ENCODE measurements around the gene FDPS.
"Not testable (repeated sequence)": the region's sequence is repeated elsewhere in the genome, so short reads cannot be mapped to it uniquely, and the experiment has no call there.

The FDPS gene

DNA sequence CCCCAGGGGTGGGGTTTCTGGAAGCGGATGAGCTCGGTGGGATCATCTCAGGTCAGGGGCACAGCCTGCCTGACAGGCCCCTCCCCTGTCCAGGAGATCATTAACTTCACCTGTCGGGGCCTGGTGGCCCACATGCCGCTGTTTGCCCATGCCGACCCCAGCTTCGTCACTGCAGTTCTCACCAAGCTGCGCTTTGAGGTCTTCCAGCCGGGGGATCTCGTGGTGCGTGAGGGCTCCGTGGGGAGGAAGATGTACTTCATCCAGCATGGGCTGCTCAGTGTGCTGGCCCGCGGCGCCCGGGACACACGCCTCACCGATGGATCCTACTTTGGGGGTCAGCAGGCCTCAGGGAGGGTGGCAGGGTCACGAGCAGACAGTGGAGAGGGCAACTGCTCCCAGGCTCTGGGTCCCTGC is 23.0 kb upstream of the FDPS start:
- no peak for DNase-seq (ENCODE audit: low read depth in 2 of 2, low spot score in 1 of 2)

DNA sequence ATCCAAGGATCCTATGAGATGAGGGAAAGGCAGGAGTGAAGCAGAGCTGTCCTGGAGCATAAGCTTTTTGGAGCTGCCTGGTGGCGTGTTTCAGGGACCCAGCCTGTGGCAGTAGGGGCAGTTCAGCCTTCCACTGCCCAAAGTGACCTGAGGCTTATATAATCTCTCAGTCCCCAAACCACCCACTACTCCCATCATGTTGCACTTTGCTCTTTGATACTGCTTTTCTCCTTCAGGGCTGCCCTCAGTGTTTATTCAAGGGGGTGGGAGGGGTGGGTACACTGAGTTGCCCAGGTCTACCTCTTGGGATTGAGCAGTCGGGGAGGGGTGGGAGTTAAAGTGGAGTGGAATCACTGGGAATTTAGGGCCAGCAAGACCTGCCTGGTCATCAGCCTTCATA is 22.1 kb upstream of the FDPS start:
- DNase-seq (ENCODE audit: low read depth in 2 of 2, low spot score in 1 of 2) = no peak

DNA sequence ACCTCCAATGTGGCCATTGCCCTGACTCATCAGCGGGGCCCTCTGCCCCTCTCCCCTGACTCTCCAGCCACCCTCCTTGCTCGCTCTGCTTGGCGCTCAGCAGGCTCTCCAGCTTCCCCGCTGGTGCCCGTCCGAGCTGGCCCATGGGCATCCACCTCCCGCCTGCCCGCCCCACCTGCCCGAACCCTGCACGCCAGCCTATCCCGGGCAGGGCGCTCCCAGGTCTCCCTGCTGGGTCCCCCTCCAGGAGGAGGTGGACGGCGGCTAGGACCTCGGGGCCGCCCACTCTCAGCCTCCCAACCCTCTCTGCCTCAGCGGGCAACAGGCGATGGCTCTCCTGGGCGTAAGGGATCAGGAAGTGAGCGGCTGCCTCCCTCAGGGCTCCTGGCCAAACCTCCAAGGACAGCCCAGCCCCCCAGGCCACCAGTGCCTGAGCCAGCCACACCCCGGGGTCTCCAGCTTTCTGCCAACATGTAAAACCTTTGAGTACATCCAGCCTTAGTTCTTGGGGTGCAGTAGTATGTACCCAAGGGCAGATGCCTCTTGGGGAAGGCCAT is 20.6 kb upstream of the FDPS start:
- DNase-seq (ENCODE audit: low read depth in 2 of 2, low spot score in 1 of 2) = no peak

DNA sequence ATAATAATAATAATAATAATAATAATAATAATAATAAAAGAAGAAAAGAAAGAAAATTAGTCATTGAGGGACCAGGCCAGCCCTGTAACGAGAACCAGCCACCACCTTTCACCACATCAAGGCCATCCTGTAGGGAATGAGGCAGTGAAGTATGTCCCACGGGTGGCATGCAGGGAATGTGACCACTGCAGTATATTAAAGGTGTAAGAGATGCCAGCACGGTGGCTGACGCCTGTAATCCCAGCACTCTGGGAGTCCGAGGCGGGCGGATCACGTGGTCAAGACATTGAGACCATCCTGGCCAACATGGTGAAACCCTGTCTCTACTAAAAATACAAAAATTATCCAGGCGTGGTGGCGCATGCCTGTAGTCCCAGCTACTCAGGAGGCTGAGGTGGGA is 17.7 kb upstream of the FDPS start:
- not testable (repeated sequence) for DNase-seq (ENCODE audit: low read depth in 2 of 2, low spot score in 1 of 2)

GRCh38 chr1:155293086-155293749 is 15.4 kb upstream of the FDPS start:
- no peak for DNase-seq (ENCODE audit: low read depth in 2 of 2, low spot score in 1 of 2)

DNA sequence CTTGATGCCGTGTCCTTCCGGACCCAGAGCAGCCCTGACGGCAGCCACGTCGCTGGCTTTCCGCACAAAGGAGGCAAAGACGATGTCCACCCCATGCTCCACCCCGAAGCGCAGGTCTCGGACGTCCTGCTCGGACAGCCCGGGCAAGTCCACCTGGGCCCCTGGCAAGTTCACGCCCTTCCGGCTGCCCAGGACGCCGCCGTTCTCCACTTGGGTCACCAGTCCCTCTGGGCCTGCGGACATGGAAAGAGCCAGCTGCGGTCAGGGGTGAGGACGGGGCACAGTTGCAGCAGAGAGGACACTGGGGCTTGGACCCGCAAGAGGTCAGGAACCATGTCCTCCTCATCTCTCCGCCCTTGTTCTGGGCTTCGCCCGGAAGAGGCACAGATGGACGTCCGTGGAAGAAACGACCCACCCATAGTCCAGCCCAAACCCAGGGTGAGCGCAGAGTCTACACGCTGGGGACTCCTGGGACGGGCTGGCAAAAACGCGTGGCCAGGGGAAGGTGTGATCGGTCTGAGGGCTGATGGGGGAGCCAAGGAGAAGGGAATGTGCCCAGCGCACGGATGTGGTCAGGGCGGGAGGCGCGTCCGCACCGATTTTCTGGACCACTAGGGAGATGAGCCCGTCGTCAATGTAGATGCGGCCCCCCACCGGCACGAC is 14.0 kb upstream of the FDPS start:
- no peak for DNase-seq (ENCODE audit: low read depth in 2 of 2, low spot score in 1 of 2)

- no peak for DNase-seq (ENCODE audit: low read depth in 2 of 2, low spot score in 1 of 2)
These were observed 13.3 kb upstream of the FDPS start for GRCh38 chr1:155295183-155295941.

DNA sequence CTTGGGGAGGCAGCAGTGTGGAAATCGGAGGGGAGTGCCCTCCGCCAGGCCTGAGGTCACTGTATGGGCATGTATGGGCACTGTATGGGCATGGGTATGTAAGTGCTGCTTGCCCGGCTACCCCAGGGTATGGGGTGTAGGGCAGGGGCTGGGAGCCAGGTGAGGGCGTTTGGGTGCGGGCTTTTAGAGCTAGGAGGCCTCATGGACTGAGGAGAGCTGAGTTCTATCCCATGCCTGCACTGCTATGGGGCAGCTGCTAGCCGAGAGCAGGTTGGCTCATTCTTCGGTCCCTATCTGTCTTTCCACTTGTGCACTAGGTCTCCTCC is 12.8 kb upstream of the FDPS start:
- DNase-seq (ENCODE audit: low read depth in 2 of 2, low spot score in 1 of 2) = no peak

GRCh38 chr1:155296661-155297060 is 12.0 kb upstream of the FDPS start:
- no peak for DNase-seq (ENCODE audit: low read depth in 2 of 2, low spot score in 1 of 2)

DNA sequence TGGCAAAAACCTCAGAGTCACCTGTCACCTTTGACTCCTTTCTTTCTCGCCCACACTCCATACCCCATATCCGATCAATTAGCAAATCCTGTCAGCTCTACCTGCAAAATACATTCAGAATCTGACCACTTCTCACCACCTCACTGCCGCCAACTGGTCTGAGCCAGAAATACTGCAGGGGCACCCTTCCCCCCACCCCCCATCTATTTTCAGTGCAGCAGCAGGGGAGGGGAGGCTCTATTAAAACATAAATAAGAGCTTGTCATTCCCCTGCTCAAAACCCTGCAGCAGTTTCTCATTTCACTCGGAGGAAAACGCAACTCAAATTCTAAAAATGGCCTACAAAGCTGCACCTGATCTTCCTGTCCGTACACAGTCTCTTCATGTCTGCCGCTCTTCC is 11.3 kb upstream of the FDPS start:
- DNase-seq (ENCODE audit: low read depth in 2 of 2, low spot score in 1 of 2) = no peak

GRCh38 chr1:155300024-155300423 is 8.6 kb upstream of the FDPS start:
- no peak for DNase-seq (ENCODE audit: low read depth in 2 of 2, low spot score in 1 of 2)

GRCh38 chr1:155300553-155301329 is 7.9 kb upstream of the FDPS start:
- DNase-seq (ENCODE audit: low read depth in 2 of 2, low spot score in 1 of 2) = no peak

DNA sequence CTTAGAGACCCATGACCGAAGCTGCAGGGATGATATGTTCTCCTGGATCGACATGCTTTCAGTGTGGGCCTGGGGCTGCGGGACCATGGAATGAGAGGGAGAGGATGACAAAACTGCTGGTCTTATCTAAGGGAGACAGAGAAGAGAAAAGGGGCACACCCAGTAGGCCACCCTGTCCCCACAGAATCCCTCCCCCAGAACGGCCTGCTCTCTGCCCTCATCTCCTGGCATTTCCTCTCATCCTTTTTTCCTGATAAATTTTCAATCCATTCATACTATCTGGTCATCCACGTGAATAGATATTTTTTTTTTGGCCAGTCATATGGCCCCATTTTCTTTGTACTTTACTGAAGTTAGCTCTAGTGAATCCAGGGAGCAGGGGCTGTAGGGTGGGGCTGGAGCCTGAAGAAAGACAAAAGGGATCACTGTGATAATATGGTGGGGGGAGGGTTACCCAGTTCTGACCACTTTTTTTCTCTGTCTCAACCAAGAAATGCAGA is 7.3 kb upstream of the FDPS start, which contains the start of gene PKLR:
PKLR (minus strand) TSS at position 97 of the 500 bp plus-strand sequence; CDS start at position 54, 43 bp downstream.
- DNase-seq (ENCODE audit: low read depth in 2 of 2, low spot score in 1 of 2) = no peak

GRCh38 chr1:155304558-155305063 is 4.1 kb upstream of the FDPS start:
- DNase-seq (ENCODE audit: low read depth in 2 of 2, low spot score in 1 of 2) = no peak

DNA sequence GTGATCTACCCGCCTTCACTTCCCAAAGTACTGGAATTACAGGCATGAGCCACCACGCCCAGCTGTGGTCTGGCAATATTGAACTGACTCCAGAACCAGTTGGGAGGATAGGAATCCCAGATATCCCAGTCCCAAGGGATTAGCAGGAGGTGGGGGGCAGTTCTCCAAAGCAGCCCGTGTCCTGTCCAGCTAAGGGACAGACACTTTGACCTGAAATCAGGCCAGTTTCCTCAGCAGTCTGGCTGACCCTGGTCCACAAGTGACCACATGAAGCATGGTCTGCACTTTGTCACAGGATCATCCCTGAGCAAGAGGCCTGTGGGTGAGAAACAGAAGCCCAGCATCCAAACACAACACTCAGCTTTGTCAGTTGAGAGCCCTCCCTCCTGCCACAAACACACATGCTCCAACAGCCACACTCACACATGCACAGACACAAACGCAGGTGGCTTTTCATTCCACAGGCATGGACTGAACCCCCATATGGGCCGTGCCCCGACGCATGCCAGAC is 2.7 kb upstream of the FDPS start:
- no peak for DNase-seq (ENCODE audit: low read depth in 2 of 2, low spot score in 1 of 2)

- DNase-seq (ENCODE audit: low read depth in 2 of 2, low spot score in 1 of 2) = no peak
These were observed 1.4 kb upstream of the FDPS start for GRCh38 chr1:155307247-155307740.

DNA sequence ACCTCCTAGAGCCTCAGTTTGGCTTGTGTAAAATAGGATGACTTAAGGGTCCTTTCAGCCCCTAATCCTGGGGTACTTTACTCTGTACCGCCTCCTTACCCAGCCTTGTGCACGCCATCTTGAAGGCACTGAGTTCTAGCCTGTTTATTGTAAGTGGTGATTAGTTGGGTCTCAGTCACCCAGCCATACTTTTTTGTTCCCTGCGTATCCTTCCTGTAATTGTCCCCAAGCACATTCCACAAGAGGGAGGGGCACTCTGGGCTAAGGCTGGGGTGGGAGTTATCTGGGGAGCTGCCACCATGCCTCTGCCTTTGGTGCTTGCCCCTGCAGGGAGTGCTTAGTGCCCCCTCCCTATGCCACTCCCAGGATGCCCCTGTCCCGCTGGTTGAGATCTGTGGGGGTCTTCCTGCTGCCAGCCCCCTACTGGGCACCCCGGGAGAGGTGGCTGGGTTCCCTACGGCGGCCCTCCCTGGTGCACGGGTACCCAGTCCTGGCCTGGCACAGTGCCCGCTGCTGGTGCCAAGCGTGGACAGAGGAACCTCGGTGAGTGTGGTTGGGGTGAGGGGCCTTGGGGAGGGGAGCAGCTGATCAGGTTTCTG is 856 bp downstream of the FDPS start:
- no peak for DNase-seq (ENCODE audit: low read depth in 2 of 2, low spot score in 1 of 2)

GRCh38 chr1:155313261-155313660 is 4.6 kb downstream of the FDPS start:
- DNase-seq (ENCODE audit: low read depth in 2 of 2, low spot score in 1 of 2) = no peak

GRCh38 chr1:155316922-155317321 is 8.3 kb downstream of the FDPS start:
- no peak for DNase-seq (ENCODE audit: low read depth in 2 of 2, low spot score in 1 of 2)

DNA sequence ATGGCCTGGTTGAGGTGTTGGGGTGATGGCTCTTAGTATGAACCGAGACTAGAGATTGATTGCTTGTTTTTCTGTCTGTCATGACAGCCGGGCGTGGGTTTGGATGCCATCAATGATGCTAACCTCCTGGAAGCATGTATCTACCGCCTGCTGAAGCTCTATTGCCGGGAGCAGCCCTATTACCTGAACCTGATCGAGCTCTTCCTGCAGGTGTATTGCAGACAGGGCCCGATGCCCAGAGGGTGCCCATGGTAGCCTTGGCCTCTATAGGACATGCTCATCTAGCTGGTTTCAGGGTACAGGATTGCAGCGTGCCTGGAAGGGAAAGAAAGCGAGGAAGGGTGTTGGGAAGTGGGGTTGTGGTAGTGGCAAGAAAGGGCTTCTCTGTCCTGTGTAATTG is 9.4 kb downstream of the FDPS start:
- DNase-seq (ENCODE audit: low read depth in 2 of 2, low spot score in 1 of 2) = no peak

All from stimulated activated CD8-positive, alpha-beta memory T cell treated with anti-CD3 and anti-CD28 coated beads, Interleukin-4, amount 100 ng/mL, for 4 hours (primary cell).